Karpas-422 (cell line): Measurements from ENCODE around the gene IGFBPL1. TPM values are rescaled to one million over a fixed set of nuclear protein-coding genes. Genes with fewer than 3 reads are reported as not detected.

Source experiments
- DNase-seq: peaks from one replicate; pipeline ENCODE4 v3.0.0-alpha.2; 2015
- H2AFZ ChIP-seq: fragments of 200-600 bp; sonication (generic); 2 replicates; pipeline ENCODE4 v1.6.1; 2014; ENCODE audit warnings: antibody characterized with exemption, low read length, mixed read lengths
- H3K27ac ChIP-seq: fragments of 200-600 bp; sonication (generic); 2 replicates; pipeline ENCODE4 v1.5.1; 2014; ENCODE audit warnings: mild to moderate bottlenecking, low read length, moderate library complexity
- H3K27me3 ChIP-seq: fragments of 200-600 bp; sonication (generic); 2 replicates; pipeline ENCODE4 v1.6.1; 2014; ENCODE audit warnings: low read length, mixed read lengths
- H3K36me3 ChIP-seq: fragments of 200-600 bp; sonication (generic); 2 replicates; pipeline ENCODE4 v1.6.1; 2014; ENCODE audit warnings: low read length, mixed read lengths; ENCODE audit not compliant: insufficient read depth
- H3K4me1 ChIP-seq: fragments of 200-600 bp; sonication (generic); 2 replicates; pipeline ENCODE4 v1.6.1; 2014; ENCODE audit warnings: mild to moderate bottlenecking, low read length, mixed read lengths
- H3K4me2 ChIP-seq: fragments of 200-600 bp; sonication (generic); 2 replicates; pipeline ENCODE4 v1.6.1; 2014; ENCODE audit warnings: low read length, low read depth, mild to moderate bottlenecking; ENCODE audit not compliant: poor library complexity, severe bottlenecking
- H3K4me3 ChIP-seq: fragments of 200-600 bp; sonication (generic); 2 replicates; pipeline ENCODE4 v1.5.1; 2014; ENCODE audit warnings: mild to moderate bottlenecking, antibody characterized with exemption, low read length, mixed read lengths
- H3K79me2 ChIP-seq: fragments of 200-600 bp; sonication (generic); 2 replicates; pipeline ENCODE4 v1.6.1; 2014; ENCODE audit warnings: mild to moderate bottlenecking, low read length, mixed read lengths
- H3K9ac ChIP-seq: fragments of 200-600 bp; sonication (generic); 2 replicates; pipeline ENCODE4 v1.6.0; 2014; ENCODE audit warnings: low read length
- H3K9me2 ChIP-seq: fragments of 200-600 bp; sonication (generic), shearing (Covaris generic); replicated peaks from 2 replicates; pipeline ENCODE4 v1.6.0; 2014; ENCODE audit warnings: mild to moderate bottlenecking, low read length, moderate library complexity; ENCODE audit not compliant: insufficient read depth
- H3K9me3 ChIP-seq: fragments of 300-700, 200-600 bp; sonication (generic); 2 replicates; pipeline ENCODE4 v1.6.1; 2014; ENCODE audit warnings: low read length, mixed read lengths
- H4K20me1 ChIP-seq: fragments of 200-600 bp; sonication (generic); 2 replicates; pipeline ENCODE4 v1.6.1; 2014; ENCODE audit warnings: mild to moderate bottlenecking, antibody characterized with exemption, low read length, low read depth; ENCODE audit not compliant: insufficient read depth
- total RNA-seq: library from RNA; depleted of rRNA; stranded (reverse); fragments of >200 nt; shearing (Covaris generic); gene quantifications from 2 replicates; pipeline ENCODE4 v1.2.3, GENCODE V29; 2014; ENCODE audit warnings: low replicate concordance

Gene IGFBPL1
- total RNA-seq, 1 experiment from 2014 or later: not detected

GRCh38 chr9:38423273-38423972, 831 bp downstream of the IGFBPL1 start:
- H2AFZ ChIP-seq: no peak overlapping the region
- H3K9me3 ChIP-seq: no peaks in the 10 kb centered on the region
- no peaks in the 10 kb centered on the region for H4K20me1 ChIP-seq
- no peak for DNase-seq
- H3K4me2 ChIP-seq: no peak overlapping the region
- H3K4me3 ChIP-seq: no peak overlapping the region
- H3K27me3 ChIP-seq: no peaks in the 10 kb centered on the region
- H3K79me2 ChIP-seq: no peaks in the 10 kb centered on the region
- H3K9ac ChIP-seq: no peak overlapping the region
- no peaks in the 10 kb centered on the region for H3K36me3 ChIP-seq
- no peaks in the 10 kb centered on the region for H3K9me2 ChIP-seq
- no peaks in the 10 kb centered on the region for H3K4me1 ChIP-seq
- H3K27ac ChIP-seq: no peak overlapping the region

- no peak for DNase-seq
- Histone ChIP-seq H3K9ac (no peak overlapping the region), H3K4me1 (no peaks in the 10 kb centered on the region), H4K20me1 (no peaks in the 10 kb centered on the region), H3K4me3 (no peak overlapping the region), H3K27ac (no peak overlapping the region), H3K4me2 (no peak overlapping the region), H2AFZ (no peak overlapping the region), H3K36me3 (no peaks in the 10 kb centered on the region), H3K9me3 (no peaks in the 10 kb centered on the region), H3K79me2 (no peaks in the 10 kb centered on the region), H3K27me3 (no peaks in the 10 kb centered on the region), H3K9me2 (no peaks in the 10 kb centered on the region)
Measured at GRCh38 chr9:38422555-38423260, 1.5 kb downstream of the IGFBPL1 start.

- Histone ChIP-seq H3K9me2 (no peaks in the 10 kb centered on the region), H3K4me1 (no peaks in the 10 kb centered on the region), H3K9me3 (no peaks in the 10 kb centered on the region), H3K79me2 (no peaks in the 10 kb centered on the region), H3K4me2 (no peak overlapping the region), H3K36me3 (no peaks in the 10 kb centered on the region), H3K27ac (no peak overlapping the region), H3K4me3 (no peak overlapping the region), H3K9ac (no peak overlapping the region), H2AFZ (no peak overlapping the region), H3K27me3 (no peaks in the 10 kb centered on the region), H4K20me1 (no peaks in the 10 kb centered on the region)
- DNase-seq: no peak
Measured at GRCh38 chr9:38421498-38422211, 2.6 kb downstream of the IGFBPL1 start.

GRCh38 chr9:38419181-38419580, 5.1 kb downstream of the IGFBPL1 start:
- no peaks in the 10 kb centered on the region for H4K20me1 ChIP-seq
- H3K4me1 ChIP-seq: no peaks in the 10 kb centered on the region
- no peaks in the 10 kb centered on the region for H3K27me3 ChIP-seq
- H3K4me3 ChIP-seq: no peak overlapping the region
- no peak for DNase-seq
- no peaks in the 10 kb centered on the region for H3K9me3 ChIP-seq
- H3K9ac ChIP-seq: no peak overlapping the region
- no peak overlapping the region for H3K27ac ChIP-seq
- no peak overlapping the region for H3K4me2 ChIP-seq
- no peak overlapping the region for H2AFZ ChIP-seq
- H3K9me2 ChIP-seq: no peaks in the 10 kb centered on the region
- no peaks in the 10 kb centered on the region for H3K36me3 ChIP-seq
- H3K79me2 ChIP-seq: no peaks in the 10 kb centered on the region

GRCh38 chr9:38418366-38418765, 5.9 kb downstream of the IGFBPL1 start:
- Histone ChIP-seq H3K27ac (no peak overlapping the region), H2AFZ (no peak overlapping the region), H3K4me1 (peaks cover 4% of the 10 kb centered on the region), H3K4me2 (no peak overlapping the region), H3K79me2 (no peaks in the 10 kb centered on the region), H3K9me2 (no peaks in the 10 kb centered on the region), H3K4me3 (no peak overlapping the region), H3K36me3 (no peaks in the 10 kb centered on the region), H3K9ac (no peak overlapping the region), H3K9me3 (no peaks in the 10 kb centered on the region), H3K27me3 (no peaks in the 10 kb centered on the region), H4K20me1 (no peaks in the 10 kb centered on the region)
- DNase-seq: no peak

GRCh38 chr9:38417003-38417945, 7.0 kb downstream of the IGFBPL1 start:
- Histone ChIP-seq H3K36me3 (no peaks in the 10 kb centered on the region), H3K4me3 (no peak overlapping the region), H4K20me1 (no peaks in the 10 kb centered on the region), H2AFZ (no peak overlapping the region), H3K9me2 (no peaks in the 10 kb centered on the region), H3K4me1 (peaks cover 9% of the 10 kb centered on the region), H3K27ac (no peak overlapping the region), H3K9ac (no peak overlapping the region), H3K9me3 (no peaks in the 10 kb centered on the region), H3K4me2 (no peak overlapping the region), H3K79me2 (no peaks in the 10 kb centered on the region), H3K27me3 (no peaks in the 10 kb centered on the region)
- peak; percentile 85 for DNase-seq

GRCh38 chr9:38416461-38416860, 7.8 kb downstream of the IGFBPL1 start:
- Histone ChIP-seq H3K4me3 (no peak overlapping the region), H3K36me3 (no peaks in the 10 kb centered on the region), H3K27ac (no peak overlapping the region), H3K27me3 (no peaks in the 10 kb centered on the region), H3K9me3 (no peaks in the 10 kb centered on the region), H2AFZ (no peak overlapping the region), H3K9ac (no peak overlapping the region), H3K4me1 (peaks cover 9% of the 10 kb centered on the region), H3K4me2 (no peak overlapping the region), H3K79me2 (no peaks in the 10 kb centered on the region), H3K9me2 (no peaks in the 10 kb centered on the region), H4K20me1 (no peaks in the 10 kb centered on the region)
- no peak for DNase-seq
